HG02970 (cell line): ENCODE measurements around the gene DNASE1L2.
A peak's percentile ranks its signal among the peaks of the same experiment; 100 is the strongest.
"Not testable (repeated sequence)": the region's sequence is repeated elsewhere in the genome, so short reads cannot be mapped to it uniquely, and the experiment has no call there.

Source experiments
- ATAC-seq: cut with Tn5 transposase; IDR thresholded peaks from one replicate; pipeline ENCODE4 v1.9.1; 2021; ENCODE audit warnings: mild to moderate bottlenecking, moderate library complexity, moderate number of reproducible peaks; ENCODE audit not compliant: unreplicated experiment, low FRiP score

The DNASE1L2 gene

DNA sequence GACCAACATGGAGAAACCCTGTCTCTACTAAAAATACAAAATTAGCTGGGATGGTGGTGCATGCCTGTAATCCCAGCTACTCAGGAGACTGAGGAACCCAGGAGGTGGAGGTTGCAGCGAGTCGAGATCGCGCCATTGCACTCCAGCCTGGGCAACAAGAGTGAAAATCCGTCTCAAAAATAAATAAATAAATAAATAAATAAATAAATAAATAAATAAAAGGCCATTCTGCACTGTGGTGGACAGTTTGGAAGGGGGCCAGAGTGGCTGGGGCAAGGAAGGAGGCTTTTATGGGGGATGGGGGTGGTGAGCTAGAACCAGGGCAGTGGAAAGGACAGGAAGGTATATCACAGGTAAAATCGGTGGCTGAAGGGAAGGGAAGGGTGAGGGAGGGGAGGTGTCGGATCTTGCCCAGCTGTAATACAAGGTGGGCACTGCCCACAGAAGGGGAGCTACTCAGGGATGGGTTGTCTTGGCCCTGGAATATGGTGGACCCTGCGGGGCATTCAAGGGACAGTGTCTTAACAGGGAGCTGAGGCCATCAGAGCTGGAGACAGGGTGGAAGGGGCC, 33.0 kb upstream of the DNASE1L2 start:
- ATAC-seq, result not testable (repeated sequence)

- ATAC-seq, result no peak
These were observed 31.7 kb upstream of the DNASE1L2 start for GRCh38 chr16:2204416-2205103.

GRCh38 chr16:2205104-2205966, 30.9 kb upstream of the DNASE1L2 start, which contains the start of gene MLST8:
MLST8 (plus strand) TSS chr16:2205454; CDS start chr16:2206086, 632 bp downstream.
- peak; percentile 71 for ATAC-seq

- peak; percentile 6 for ATAC-seq
These were observed 30.3 kb upstream of the DNASE1L2 start for GRCh38 chr16:2205967-2206313.

GRCh38 chr16:2206420-2206779, 29.8 kb upstream of the DNASE1L2 start:
- no peak for ATAC-seq

DNA sequence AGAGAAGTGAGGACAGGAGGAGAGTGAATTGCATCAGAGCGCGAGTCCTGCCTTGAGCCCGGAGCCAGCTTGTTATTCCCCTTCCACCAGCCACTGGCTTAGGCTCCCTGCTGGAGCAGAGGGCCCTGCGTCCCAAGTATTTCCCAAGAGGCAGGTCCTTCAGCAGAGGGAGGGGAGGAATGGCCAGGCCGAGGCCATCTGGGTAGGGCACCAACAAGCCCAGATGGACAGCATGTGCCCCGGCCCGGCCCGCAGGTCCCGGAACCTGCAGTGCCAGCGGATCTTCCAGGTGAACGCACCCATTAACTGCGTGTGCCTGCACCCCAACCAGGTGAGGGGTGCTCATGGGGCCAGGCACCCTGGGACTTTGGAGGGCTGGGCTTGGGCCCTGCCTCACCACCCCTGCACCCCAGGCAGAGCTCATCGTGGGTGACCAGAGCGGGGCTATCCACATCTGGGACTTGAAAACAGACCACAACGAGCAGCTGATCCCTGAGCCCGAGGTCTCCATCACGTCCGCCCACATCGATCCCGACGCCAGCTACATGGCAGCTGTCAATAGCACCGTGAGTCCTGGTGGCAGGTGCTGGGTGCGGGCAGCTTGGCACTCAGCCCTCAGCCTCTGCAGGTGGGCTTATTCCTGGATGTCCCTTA, 29.3 kb upstream of the DNASE1L2 start:
- no peak for ATAC-seq

- no peak for ATAC-seq
These were observed 28.4 kb upstream of the DNASE1L2 start for GRCh38 chr16:2207872-2208271.

DNA sequence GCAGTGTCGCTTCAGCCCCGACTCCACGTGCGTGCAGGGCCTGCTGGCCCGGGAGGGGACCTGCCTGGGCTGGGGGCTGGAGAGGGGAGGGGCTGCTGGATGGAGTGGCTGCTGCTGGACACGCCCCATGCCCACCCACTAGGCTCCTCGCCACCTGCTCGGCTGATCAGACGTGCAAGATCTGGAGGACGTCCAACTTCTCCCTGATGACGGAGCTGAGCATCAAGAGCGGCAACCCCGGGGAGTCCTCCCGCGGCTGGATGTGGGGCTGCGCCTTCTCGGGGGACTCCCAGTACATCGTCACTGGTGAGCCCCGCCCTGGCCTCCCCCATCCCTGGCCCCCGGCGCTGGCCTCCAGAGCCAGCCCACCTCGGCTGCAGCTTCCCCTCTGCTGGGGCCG, 27.9 kb upstream of the DNASE1L2 start:
- ATAC-seq, result no peak

- no peak for ATAC-seq
These were observed 27.5 kb upstream of the DNASE1L2 start for GRCh38 chr16:2208772-2209171.

- ATAC-seq, result no peak
These were observed 26.8 kb upstream of the DNASE1L2 start for GRCh38 chr16:2209258-2210008.

- no peak for ATAC-seq
These were observed 26.3 kb upstream of the DNASE1L2 start for GRCh38 chr16:2210009-2210332.

DNA sequence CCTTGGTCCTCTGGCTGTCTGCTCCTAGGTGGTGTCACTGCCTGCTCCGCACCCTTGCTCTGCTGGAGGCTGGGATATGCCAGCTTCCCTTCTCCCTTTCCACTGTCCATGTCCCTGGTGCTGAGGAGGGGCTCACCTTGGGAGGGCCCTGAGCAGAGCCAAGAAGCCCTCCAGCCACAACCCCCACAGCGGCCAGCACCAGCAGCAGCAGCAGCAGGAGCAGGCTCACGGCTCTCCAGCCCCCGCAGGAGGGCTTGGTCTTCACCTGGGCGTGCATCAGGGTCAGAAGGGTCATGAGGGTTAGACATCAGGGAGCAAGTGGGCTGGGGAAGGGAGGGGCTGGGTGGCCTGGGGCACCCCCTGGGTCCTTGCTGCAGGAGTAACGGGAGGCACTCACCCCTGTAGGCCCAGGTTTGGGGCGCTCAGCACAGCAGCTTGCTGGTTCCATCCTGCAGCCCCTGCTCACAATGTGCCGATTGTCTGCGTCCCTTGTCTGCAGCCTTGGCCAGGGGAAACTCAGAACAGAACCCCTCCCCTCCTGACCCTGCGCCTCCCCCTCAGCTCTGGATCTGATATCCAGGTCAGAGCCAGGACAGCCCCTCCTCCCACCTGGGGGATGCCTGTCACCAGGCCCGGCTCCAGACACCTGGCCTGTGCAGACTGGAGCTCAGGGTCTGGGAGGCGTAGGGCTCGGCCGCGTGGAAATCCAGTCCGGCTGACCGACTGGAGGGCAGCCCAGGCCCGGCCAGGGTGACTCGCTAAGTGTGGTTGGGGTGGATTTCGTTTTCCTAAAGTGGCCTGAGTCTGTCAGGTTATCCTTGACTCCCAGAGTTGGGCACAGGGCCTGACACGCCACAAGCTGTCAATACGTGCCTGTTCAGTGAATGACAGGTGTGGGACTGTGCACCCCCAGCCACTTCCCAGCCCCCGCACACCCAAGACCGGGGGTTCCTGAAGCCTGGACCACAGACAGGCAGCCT, 25.6 kb upstream of the DNASE1L2 start, which contains the start of gene BRICD5:
TSS of gene BRICD5 (minus strand) at position 478 of the 980 bp plus-strand sequence. CDS start at position 448, 30 bp downstream.
- ATAC-seq, result no peak

GRCh38 chr16:2211923-2212347, 24.3 kb upstream of the DNASE1L2 start:
- ATAC-seq, result no peak

DNA sequence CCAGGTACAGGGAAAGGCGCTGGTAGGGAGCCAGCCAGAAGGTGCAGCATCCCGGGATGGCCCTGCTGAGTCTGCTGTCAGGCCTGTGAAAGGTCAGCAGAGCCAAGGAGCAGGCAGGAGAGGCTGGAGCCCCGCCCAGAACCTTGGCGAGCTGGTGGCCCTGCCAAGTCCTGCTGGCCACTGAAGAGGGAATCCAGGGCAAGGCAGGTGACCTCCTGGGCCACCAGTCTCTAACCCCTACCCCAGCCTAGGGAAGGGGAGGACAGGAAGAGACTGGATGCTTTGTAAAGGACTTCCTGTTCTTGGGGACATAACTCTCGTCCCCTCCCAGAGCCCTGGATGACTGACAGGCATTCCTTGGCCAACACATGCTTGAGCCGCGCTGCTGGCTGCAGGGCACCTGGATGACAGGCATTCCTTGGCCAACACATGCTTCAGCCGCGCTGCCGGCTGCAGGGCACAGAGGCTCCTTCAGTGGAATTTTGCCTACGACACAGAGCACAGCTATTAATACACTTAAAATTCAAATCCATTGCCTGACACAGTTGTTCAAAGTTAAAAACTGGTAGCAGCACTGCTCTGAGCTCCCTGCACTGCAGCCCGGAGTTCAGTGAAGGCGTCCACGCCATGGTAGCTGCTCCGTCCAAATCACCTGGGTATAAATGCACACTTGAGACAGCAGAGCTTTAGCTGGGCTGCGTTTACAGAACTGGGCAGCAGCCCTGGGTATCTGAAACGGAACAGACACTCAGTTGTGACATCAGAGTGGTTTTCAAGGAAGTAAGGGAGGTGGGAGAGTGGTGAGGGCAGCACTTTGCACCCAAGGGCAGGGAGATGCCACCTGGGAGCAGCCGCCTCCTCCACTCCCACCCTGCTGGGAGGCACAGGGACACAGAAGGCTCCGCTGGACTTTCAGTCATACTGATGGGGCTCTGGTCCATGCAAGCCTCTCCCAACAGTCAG, 23.6 kb upstream of the DNASE1L2 start:
- ATAC-seq, result no peak

- ATAC-seq, result no peak
These were observed 22.2 kb upstream of the DNASE1L2 start for GRCh38 chr16:2213817-2214718.

DNA sequence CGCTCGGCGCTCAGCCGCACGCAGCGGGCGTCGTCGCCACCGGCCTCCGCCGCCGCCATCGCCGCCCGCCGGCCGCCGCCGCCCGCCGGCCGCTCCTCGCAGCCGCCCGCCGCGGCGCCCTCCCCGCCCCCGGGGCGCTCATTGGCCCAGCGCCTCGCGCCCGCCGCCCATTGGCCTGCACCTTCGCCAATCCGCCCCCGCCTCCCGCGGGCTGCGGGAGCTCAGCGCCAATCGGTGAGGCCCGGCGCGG, 21.6 kb upstream of the DNASE1L2 start, which contains the start of gene PGP:
TSS of gene PGP (minus strand) at position 122 of the 250 bp plus-strand sequence. CDS start at position 59, 63 bp downstream.
- ATAC-seq, result peak; percentile 87

DNA sequence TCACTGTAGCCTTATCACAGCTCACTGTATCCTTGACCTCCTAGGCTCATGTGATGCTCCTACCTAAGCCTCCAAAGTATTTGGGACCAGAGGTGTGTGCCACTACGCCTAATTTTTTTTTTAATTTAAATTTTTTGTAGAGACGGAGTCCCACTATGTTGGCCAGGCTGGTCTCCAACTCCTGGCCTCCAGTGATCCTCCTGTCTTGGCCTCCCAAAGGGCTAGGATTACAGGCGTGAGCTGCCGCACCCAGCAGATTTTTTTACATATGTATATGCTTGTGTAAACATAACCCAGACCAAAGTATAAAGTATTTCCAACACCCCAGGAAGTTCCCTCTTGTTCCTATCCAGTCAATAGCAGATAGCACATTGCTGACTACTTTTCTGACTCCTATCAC, 19.9 kb upstream of the DNASE1L2 start:
- no peak for ATAC-seq
